A673 (cell line): ENCODE measurements around the gene BCL2. TPM values are rescaled to one million over a fixed set of nuclear protein-coding genes. Genes with fewer than 3 reads are reported as not detected.

Source experiments
- BruUV-seq: library from RNA; stranded (reverse); fragments of 400-500 nt; replicated peaks from 2 replicates; lab custom pipeline; 2021; lab: Mats Ljungman, UMichigan
- CTCF ChIA-PET: fragments of 300-600 bp; sonication (Branson Sonifier 250); formaldehyde crosslinking; loops from one replicate; lab custom pipeline; 2022; ENCODE audit warnings: antibody characterized with exemption; lab: Charles Lee
- POLR2A ChIA-PET: fragments of 300-600 bp; sonication (Branson Sonifier 250); formaldehyde crosslinking; loops from one replicate; lab custom pipeline; 2022; ENCODE audit warnings: antibody characterized with exemption; ENCODE audit not compliant: low non-redundant PET; lab: Charles Lee
- DNase-seq: peaks from one replicate; pipeline ENCODE4 v3.0.0-alpha.2; 2015; ENCODE audit warnings: low spot score
- H3K27ac ChIP-seq: fragments of 200-600 bp; sonication (generic); 2 replicates; pipeline ENCODE4 v1.5.1; 2016; ENCODE audit warnings: mixed run types, low read depth, mild to moderate bottlenecking, mixed read lengths, antibody characterized with exemption, low read length; ENCODE audit not compliant: poor library complexity, severe bottlenecking
- H3K27me3 ChIP-seq: fragments of 200-600 bp; sonication (generic); replicated peaks from 2 replicates; pipeline ENCODE4 v1.6.1; 2017; ENCODE audit warnings: mixed run types, low read depth, mild to moderate bottlenecking, mixed read lengths, antibody characterized with exemption, low read length; ENCODE audit not compliant: insufficient read depth, poor library complexity
- H3K36me3 ChIP-seq: fragments of 200-600 bp; sonication (generic); 2 replicates; pipeline ENCODE4 v1.6.1; 2016; ENCODE audit warnings: mixed run types, mild to moderate bottlenecking, mixed read lengths, antibody characterized with exemption, low read length; ENCODE audit not compliant: insufficient read depth, poor library complexity, severe bottlenecking
- H3K4me1 ChIP-seq: fragments of 200-600 bp; sonication (generic); 2 replicates; pipeline ENCODE4 v1.6.1; 2017; ENCODE audit warnings: mixed run types, mild to moderate bottlenecking, mixed read lengths, antibody characterized with exemption, low read length; ENCODE audit not compliant: insufficient read depth, poor library complexity, severe bottlenecking
- H3K4me3 ChIP-seq: fragments of 200-600 bp; sonication (generic); 2 replicates; pipeline ENCODE4 v1.5.1; 2016; ENCODE audit warnings: low read depth, mixed run types, mild to moderate bottlenecking, mixed read lengths, low read length; ENCODE audit not compliant: poor library complexity, severe bottlenecking
- H3K9me3 ChIP-seq: fragments of 200-600 bp; sonication (generic); 2 replicates; pipeline ENCODE4 v1.6.1; 2016; ENCODE audit warnings: mixed run types, low read depth, mild to moderate bottlenecking, mixed read lengths, antibody characterized with exemption, low read length; ENCODE audit not compliant: poor library complexity, severe bottlenecking
- CTCF ChIP-seq: fragments of 300-800, 200-600 bp; sonication (generic); conservative IDR thresholded peaks from 2 replicates; pipeline ENCODE4 v1.5.1; 2017; ENCODE audit warnings: low read depth, mild to moderate bottlenecking, antibody characterized with exemption, low read length, moderate library complexity, mixed read lengths
- EZH2 ChIP-seq: fragments of 200-600 bp; sonication (generic); IDR thresholded peaks from 2 replicates; pipeline ENCODE4 v1.6.1; 2017; ENCODE audit warnings: borderline replicate concordance, low read depth, mild to moderate bottlenecking, mixed read lengths, antibody characterized with exemption, low read length; ENCODE audit not compliant: poor library complexity, severe bottlenecking
- intact Hi-C: fragments of 100-400 bp; cut with micrococcal nuclease; formaldehyde crosslinking; loops from one replicate; pipeline ENCODE4 v1.10.0; 2022; ENCODE audit not compliant: unreplicated experiment
- total RNA-seq: library from RNA; stranded (reverse); gene quantifications from 2 replicates; pipeline ENCODE4 v1.2.3, GENCODE V29; 2021

BCL2 gene
- total RNA-seq, 1 experiment from 2014 or later = 24.9 TPM

- POLR2A ChIA-PET = interaction anchor here (0.5 kb wide), 1 partner anchor 28 kb away, joined by 3 read pairs; no protein-coding TSS in a partner anchor
- Histone ChIP-seq H3K4me3 (no peak overlapping the region), H3K27ac (no peak overlapping the region), H3K4me1 (peaks cover 15% of the 10 kb centered on the region), H3K36me3 (no peaks in the 10 kb centered on the region), H3K27me3 (no peaks in the 10 kb centered on the region), H3K9me3 (no peaks in the 10 kb centered on the region)
- intact Hi-C loops = no loop called here
- CTCF ChIA-PET = no interaction called here
- TF ChIP-seq EZH2 = no peak
- TF ChIP-seq CTCF = no peak
- no peak for DNase-seq
- BruUV-seq = no TSS peak
Measured at GRCh38 chr18:63241317-63241712, 78.3 kb downstream of the BCL2 start.

- BruUV-seq = no TSS peak
- TF ChIP-seq EZH2 = no peak
- no peak for TF ChIP-seq CTCF
- Histone ChIP-seq H3K4me3 (no peak overlapping the region), H3K36me3 (no peaks in the 10 kb centered on the region), H3K9me3 (no peaks in the 10 kb centered on the region), H3K27me3 (no peaks in the 10 kb centered on the region), H3K4me1 (peaks cover 15% of the 10 kb centered on the region), H3K27ac (no peak overlapping the region)
- intact Hi-C loops = no loop called here
- POLR2A ChIA-PET = interaction anchor here (0.5 kb wide), 1 partner anchor 27 kb away, joined by 3 read pairs; no protein-coding TSS in a partner anchor
- no peak for DNase-seq
- CTCF ChIA-PET = no interaction called here
Measured at GRCh38 chr18:63240531-63241316, 78.8 kb downstream of the BCL2 start.

GRCh38 chr18:63238693-63239075 lies 80.9 kb downstream of the BCL2 start:
- no peaks in the 10 kb centered on the region for H3K36me3 ChIP-seq
- TF ChIP-seq CTCF (no peak), EZH2 (no peak)
- H3K27ac ChIP-seq = peak overlapping the region; percentile 47
- H3K4me3 ChIP-seq = no peak overlapping the region
- no peak for DNase-seq
- H3K27me3 ChIP-seq = no peaks in the 10 kb centered on the region
- intact Hi-C loops = no loop called here
- peaks cover 15% of the 10 kb centered on the region for H3K4me1 ChIP-seq
- H3K9me3 ChIP-seq = no peaks in the 10 kb centered on the region
- BruUV-seq = no TSS peak
- CTCF ChIA-PET = no interaction called here
- POLR2A ChIA-PET = no interaction called here
